SH-SY5Y (cell line): ENCODE data around the gene ABAT.

ENCODE experiments used
- GATA2 ChIP-seq: IDR thresholded peaks from 2 replicates; pipeline ENCODE4 v1.6.1; 2011; ENCODE audit warnings: mild to moderate bottlenecking, low read depth, low read length
- GATA3 ChIP-seq: IDR thresholded peaks from 2 replicates; pipeline ENCODE4 v1.6.1; 2011; ENCODE audit warnings: low read depth, mild to moderate bottlenecking, low read length, moderate library complexity

ABAT gene

DNA sequence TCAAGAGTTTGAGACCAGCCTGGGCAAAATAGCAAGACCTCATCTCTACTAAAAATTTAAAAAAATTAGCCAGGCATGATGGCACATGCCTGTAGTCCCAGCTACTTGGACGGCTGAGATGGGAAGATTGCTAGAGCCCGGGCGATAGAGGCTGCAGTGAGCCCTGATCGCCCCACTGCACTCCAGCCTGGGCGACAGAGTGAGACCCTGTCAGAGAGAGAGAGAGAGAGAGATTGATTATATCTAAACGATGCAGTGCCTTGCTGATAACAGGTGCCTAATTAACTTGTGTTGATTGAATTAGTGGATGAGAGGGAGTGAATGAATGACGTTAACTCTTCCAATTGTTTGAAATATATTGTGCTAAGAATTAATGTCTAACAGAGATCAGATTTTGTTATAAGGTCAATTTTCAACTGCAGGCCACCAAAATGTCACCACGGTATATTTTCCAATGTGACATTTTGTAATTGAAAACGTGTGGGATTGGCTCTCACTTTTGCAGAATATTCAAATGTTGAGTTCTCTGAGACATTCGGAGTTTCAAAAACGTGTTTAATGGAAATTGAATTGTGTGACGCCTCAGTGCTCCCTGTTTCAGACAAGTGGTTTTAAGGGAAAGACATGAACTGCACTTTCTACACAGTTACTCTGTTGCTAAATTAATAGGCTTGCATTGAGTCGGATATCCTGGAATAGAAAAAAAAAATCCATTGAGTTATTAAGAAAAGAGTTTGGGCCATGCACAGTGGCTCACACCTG, 53.6 kb downstream of the ABAT start:
- peak; percentile 49 for TF ChIP-seq GATA3
- peak; percentile 61 for TF ChIP-seq GATA2

GRCh38 chr16:8729779-8730334, 55.4 kb downstream of the ABAT start:
- TF ChIP-seq GATA3 (no peak), GATA2 (no peak)

DNA sequence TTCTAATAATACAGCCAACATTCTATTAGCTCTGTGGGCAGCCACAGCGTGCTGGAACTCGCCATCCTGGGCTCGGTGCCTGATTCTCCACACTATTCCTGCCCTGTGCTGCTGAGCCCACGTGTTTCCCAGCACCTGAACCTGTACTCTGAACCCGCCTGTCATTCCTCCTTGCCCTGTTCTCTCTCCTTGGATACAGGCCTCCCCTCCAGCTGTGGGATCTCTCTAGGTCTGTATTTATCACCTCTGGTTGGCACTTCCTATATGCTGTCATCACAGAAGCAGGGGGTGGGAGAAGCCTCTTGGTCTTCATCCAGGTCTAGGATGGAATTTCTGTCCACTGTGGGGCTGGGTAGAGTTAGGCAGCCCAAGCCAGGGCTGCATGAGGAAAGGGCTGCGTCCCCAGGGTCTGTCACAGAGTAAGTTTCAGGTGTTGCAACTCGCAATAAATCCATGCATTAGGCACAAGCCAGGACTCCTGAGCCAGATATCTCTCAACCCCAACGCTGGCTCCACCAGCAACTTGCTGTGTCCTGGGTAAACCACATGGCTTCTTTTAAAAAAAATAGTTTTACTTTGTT, 56.0 kb downstream of the ABAT start:
- TF ChIP-seq GATA3 (no peak), GATA2 (no peak)

DNA sequence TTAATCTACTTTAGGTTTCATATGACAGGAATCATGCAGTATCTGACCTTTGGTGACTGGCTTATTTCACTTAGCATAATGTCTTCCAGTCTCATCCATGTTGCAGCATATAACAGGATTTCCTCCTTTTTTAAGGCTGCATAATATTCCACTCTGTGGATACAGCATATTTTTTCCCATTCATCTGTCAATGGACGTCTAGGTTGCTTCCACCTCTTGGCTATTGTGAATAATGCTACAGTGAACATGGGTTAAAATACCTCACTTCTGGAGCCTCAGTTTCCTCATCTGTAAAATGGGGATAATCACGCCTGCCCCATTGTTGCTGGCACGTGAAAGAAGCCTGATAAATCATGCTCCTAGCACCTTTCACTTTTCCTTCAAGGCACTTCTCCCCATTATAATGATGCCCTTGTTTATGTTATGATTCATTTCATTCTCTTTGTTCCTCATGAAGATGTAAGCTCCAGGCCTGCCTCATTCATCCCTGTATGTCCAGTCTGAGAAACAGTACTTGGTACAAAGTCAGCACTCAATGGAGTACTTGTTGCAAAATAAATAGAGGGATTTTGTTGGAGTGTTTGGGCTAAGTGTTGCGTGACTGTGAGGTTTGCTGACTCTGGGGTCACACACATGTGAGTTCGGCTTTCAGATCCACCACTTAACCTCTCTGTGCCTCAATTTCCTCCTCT, 59.6 kb downstream of the ABAT start:
- TF ChIP-seq GATA3 (no peak), GATA2 (no peak)

- TF ChIP-seq GATA2 (no peak), GATA3 (no peak)
Observed at GRCh38 chr16:8735574-8735973, 61.2 kb downstream of the ABAT start.

DNA sequence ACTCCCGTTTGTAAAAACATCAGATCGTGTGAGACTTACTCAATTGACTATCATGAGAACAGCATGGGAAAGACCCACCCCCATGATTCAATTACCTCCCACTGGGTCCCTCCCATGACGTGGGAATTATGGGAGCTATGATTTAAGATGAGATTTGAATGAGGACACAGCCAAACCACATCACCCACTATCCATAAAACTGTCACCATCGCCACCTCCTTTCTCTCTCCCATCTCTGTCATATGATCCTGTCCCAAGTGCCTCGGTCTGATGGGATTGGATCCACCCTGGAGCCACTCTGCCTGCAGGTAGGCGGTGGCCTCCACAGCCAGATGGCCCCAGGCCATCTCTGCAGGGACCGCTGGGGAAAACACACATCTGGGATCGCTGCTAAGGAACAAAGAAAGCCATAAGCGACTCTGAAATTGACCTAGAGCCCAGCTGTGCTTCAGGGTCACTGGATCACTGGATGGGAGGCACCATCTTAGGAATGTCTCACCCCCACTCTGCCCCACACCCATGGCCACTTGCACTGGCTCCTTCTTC, 61.8 kb downstream of the ABAT start:
- TF ChIP-seq GATA3 = no peak
- no peak for TF ChIP-seq GATA2

GRCh38 chr16:8739151-8739550, 64.7 kb downstream of the ABAT start:
- TF ChIP-seq GATA3 (no peak), GATA2 (no peak)

DNA sequence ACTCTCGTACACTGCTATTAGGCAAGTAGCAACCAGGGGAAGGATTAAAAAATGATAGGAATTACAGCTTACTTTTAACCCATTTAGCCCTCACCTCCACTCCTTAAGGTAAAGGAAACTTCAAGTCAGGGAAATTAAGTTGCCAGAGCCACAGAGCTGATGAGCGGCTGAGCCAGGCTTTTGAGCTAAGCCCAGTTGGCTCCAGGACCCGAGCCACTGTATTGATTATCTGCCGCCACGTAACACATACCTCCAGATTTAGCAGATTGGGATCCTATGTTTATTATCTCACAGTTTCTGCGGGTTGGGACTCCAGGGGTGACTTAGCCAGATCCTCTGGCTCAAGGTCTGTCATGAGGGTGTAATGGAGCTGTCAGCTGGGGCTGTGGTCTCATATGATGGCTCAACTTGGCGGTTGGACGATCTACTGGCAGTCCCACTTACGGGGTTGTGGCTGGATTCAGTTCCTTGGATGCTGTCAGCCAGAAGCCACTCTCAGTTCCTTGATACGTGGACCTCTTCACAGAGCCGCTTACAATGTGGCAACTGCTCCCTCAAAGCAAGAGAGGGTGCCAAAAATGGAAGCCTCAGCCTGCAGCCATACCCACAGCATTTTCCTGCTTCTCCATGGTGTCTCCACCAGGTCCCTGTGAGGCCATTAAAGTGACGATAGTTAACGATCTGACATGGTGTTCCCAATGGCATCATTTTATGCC, 65.7 kb downstream of the ABAT start:
- TF ChIP-seq GATA2 = no peak
- no peak for TF ChIP-seq GATA3

DNA sequence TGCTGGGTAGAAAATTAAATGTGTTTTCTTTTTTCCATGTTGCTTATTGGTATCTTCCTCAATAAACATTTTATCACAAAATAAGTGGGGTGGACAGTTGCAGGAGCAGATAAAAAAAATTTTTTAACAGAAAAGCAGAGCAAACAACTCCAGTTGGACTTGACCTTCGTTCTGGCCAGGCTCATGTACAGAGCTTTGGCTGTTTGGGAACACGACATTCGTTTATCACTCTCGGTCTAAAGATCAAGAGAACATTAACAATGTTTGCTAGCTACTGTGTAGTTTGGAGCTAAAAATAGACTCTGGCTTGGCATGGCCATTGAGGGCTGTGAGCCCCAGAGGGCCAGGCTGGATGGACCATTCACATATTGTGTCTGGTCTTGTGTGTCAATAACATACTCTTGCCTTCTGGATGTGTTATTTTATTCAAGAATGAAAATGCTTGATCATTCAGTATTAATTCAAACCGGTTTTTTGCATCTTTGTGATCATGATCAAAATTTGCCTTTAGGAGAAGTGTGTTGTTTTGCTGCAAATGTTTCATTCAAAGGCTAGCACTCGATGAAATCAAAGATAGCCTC, 66.4 kb downstream of the ABAT start:
- no peak for TF ChIP-seq GATA2
- TF ChIP-seq GATA3 = no peak

- no peak for TF ChIP-seq GATA2
- no peak for TF ChIP-seq GATA3
Observed at GRCh38 chr16:8741636-8742035, 67.2 kb downstream of the ABAT start.

DNA sequence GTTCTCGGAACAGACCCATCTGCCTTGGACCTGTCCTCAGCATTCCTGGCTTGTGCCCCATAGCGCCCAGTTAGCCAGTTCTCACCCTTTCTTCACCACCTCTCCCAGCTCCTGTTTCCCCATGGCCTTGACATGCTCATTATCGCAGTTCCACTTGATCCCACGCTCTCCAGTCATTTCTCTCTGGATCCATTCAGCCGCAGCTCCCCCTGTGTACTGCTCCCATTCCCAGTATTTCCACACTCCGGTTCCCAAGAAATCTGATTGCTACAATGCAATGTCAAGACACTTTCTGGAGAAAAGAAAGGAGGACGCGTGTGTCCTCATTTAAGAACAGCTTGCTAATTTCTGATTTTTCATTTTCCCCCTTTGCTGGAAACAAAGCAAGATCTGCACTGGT, 67.7 kb downstream of the ABAT start:
- TF ChIP-seq GATA3 (no peak), GATA2 (no peak)

- TF ChIP-seq GATA2 = no peak
- no peak for TF ChIP-seq GATA3
Observed at GRCh38 chr16:8751481-8752311, 77.3 kb downstream of the ABAT start.

GRCh38 chr16:8752706-8753105, 78.3 kb downstream of the ABAT start:
- TF ChIP-seq GATA3 = no peak
- no peak for TF ChIP-seq GATA2
